Measurements from ENCODE around the gene C4orf17. TPM values are rescaled to one million over a fixed set of nuclear protein-coding genes. Genes with fewer than 3 reads are reported as not detected.
"Not testable (repeated sequence)": the region's sequence is repeated elsewhere in the genome, so short reads cannot be mapped to it uniquely, and the experiment has no call there.

The C4orf17 gene
- polyA plus RNA-seq (2014; cell fraction: cytosol; rRNA removed) = not detected in 2 replicates
- not detected in 2 replicates for polyA plus RNA-seq (2014; cell fraction: nucleus; rRNA removed)

DNA sequence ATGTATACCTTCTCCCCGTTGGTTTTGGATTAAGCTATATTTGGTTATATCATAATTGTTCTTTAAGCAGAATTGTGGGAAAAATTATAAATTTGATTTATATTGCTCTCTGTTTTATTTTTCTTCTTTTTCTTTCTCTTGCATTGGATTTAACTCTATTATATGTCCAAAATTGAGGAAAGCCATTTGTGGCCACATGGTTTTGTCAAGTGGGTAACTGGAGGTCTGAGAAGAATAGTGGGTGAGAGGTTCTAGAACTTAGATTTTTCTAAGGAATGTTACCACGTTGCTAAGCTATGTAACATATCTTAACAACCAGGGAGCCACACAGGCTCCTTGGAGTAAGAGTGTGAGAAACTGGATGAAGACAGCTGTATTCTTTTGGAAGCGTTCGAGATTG is at the start of gene C4orf17:
Gene C4orf17, plus strand, starts transcription at position 301 of the 400 bp plus-strand sequence. CDS start 2,061 bp downstream, outside the sequence.
- no peak for DNase-seq (ENCODE audit: low spot score)

DNA sequence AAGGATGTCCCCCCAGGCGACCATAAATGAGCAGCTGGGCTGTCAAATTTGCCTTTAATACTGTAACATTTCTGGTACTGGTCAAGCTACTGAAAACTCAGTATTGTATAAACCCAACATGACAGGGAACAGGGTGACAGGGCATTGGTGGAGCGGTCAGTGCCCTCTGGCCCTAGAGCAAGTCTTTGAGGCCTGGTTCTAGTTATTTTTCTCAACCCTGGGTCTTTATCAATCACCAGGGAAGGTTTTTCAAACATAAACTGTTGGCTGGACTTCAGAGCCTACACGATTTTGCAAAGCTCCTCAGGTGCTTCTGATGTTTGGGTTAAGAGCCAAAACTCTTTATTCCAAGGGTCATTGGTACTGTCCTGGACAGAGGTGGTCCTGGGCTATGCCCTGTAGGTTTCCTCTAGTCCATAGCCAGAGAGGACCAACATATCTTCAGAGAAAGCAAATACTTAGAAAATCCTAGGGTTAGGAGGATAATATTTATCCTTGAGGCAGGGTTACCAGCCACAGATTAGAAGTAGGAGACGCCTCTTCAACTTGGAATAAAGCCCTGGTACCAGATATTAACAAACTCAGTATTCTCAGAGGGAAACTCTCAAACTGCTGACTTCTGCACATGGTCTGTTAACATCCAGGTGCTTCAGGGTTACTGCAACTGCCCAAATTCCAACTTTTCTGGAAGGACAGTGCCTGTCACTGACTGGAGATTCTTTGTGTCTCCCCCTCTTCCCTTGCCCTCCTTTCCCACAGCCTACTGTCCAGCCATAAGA is 49.0 kb upstream of the C4orf17 start:
- DNase-seq (ENCODE audit: low spot score) = no peak

DNA sequence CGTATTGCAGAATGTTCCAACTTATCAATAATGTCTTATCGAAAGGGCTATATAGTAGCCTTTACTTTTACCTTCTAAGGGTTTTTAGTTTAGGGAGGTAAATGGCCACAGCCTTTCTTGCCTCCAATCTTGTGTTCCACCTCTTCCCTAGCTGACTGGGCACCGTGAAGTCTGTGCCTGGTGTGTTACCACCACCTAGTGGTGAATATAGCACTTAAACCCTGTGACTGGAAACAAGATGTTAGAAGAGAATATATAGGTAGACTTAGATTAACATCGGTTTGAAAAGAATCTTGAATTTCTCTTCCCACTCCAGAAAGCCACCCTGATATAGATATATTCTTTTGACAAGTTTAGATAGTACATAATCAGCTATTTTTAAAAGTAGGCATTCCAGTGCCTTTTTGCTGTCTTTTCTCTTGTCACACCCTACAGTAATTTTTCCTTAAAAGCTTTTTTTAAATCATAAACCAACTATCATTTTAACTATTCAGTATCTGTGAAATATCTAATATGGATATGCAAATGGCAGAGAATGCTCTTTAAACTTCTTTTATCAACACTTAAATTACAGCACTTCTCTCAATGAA is 47.9 kb upstream of the C4orf17 start:
- DNase-seq (ENCODE audit: low spot score) = peak; percentile 63

DNA sequence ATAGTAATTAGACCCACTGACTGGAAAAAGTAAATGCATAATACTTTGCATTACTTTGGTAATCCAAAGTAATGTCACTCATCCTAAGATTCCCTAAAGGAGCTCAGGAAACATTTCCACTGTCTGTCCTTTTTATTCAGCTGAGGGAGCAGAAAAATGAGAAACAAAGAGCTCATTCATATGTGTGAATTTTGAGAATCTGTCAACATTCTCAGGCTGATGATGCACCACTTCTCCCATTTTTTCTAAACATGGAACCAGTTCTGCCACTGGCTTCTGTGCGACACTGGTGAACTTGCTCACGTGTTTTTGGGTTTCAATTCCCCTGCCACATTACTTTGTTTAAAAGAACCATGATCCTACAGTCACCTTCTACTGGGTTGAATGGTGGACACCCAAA is 47.3 kb upstream of the C4orf17 start:
- DNase-seq (ENCODE audit: low spot score) = no peak

DNA sequence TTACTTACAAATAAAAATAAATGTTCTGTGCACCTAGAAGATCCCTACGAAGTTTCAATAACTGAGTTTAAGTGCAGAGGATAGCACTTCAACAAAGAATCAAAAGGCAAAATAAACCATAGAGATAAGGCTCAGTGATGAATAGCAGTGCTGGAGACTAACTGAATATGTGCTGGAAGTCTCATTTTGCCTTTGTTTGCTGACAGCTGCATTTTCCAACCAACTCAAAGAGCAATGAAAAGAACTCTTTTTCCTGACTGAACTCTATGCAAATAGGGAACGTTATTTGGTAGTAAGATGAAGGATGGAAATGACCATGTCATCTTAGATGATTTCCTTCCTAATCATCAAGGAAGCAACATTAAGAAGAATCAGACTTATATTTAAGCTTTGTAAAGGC is 42.9 kb upstream of the C4orf17 start:
- no peak for DNase-seq (ENCODE audit: low spot score)

DNA sequence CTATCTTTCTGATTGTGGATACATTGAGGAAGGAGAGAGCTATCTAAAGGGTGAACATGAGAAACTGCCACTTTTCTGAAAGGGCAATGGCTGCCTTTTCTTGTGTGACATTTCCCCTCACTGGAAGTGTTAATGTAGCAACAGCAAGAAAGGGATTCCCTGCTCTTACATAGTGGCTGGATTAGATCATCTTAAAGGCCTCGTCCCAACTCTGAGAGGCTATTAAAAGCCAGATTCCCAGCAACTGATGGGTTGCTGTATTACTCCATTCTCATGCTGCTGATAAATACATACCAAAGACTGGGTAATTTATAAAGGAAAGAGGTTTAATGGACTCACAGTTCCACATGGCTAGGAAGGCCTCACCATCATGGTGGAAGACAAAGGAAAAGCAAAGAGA is 41.9 kb upstream of the C4orf17 start:
- DNase-seq (ENCODE audit: low spot score) = no peak

DNA sequence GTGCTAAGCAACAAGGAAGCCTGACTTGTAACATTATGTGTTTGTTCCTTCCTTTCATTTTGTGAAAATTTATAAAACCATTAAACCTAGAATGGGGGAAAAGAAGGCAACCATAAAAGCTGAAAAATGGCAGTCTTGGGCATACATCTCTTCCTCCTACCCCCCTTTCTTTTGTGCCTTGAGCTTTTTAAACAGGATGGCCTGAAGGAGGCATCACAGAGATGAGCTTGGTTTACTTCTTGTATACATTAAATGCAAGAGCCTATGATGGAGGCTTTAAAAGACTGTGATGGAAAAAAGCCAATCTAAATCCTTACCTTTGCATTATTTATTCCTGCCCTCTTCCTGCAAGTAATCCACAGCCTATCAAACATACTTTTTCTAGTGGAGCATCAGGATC is 39.5 kb upstream of the C4orf17 start:
- DNase-seq (ENCODE audit: low spot score) = no peak

DNA sequence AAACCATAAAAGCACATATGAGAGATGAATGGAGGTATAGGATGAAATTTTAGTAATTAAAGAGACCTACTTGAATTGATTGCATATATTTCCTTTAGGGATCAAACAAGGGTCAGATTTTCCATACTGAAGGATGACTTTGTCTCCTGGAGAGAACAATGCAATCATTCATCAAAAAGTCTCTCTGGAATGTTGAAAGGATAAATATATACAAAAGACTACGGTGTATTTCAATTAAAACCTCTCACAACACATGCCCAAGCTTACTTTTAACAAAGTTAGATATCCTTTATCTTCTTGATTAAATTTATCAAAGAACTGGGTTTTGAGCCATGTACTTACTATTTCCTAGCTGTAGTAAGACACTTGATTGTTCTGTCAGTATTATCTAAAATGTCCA is 38.9 kb upstream of the C4orf17 start:
- no peak for DNase-seq (ENCODE audit: low spot score)

DNA sequence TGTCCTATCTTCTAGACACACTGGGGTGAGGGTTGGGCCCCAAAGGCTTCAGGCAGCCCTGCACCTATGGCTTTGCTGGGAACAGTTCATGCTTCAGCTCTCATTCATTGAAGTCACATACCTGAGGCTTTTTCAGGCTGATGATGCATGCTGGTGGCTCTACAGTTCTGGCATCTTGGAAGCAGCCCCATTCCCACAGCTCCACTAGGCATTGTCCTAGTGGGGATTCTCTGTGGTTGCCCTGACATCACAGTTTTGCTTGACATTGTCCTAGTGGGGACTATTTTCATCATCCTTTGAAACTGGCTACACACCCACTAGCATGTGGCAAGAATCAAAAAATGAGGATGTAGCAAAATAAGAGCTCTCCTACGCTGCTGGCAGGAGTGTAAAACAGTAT is 37.7 kb upstream of the C4orf17 start:
- no peak for DNase-seq (ENCODE audit: low spot score)

DNA sequence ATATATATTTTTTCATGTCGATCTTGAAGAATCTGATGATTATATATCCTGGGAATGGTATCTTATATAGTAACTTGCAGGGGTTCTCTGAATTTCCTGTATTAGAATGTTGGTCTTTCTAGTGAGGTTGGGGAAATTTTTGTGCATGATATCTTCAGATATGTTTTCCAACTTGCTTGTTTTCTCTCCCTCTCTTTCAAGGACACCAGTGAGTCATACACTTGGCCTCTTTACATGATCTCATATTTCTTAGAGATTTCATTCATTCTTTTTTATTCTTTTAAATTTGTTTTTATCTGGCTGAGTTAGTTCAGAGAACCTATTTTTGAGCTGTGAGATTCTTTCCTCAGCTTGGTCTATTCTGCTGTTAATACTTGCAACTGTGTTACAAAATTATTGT is 27.2 kb upstream of the C4orf17 start:
- DNase-seq (ENCODE audit: low spot score) = no peak

DNA sequence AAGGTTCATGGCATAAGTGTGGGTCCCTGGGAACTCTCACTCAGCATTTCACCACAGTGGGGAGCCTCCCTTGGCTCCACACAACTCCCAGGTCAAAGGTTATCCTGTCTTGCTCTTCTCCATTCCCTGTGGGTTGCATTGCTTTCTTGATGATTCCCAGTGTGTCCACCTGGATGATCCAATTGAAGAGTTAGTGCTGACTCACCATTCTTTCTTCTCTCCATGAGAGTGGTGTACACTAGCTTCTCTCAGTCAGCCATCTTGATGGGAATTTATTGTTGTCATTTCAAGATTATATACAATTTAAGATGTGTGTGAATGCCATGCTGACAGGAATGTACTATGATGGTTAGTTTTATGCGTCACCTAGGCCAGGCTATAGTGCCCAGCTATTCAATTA is 25.6 kb upstream of the C4orf17 start:
- DNase-seq (ENCODE audit: low spot score) = no peak

DNA sequence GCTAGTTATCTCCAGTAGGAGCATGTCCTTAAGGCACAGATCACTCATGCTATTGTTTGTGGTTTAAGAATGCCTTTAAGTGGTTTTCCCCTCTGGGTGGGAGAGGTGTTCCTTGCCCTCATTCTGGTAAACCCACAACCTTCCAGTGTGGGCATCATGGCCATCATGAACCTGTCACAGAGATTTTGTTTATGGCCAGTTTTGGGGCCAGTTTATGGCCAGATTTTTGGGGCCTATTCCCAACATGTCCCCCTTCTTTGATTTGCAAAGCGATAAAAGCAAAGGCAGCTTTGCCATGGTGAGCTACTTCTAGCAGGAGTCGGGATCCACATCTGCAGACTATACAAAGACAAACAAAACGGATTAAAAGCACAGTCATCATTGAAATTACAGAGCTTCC is 24.2 kb upstream of the C4orf17 start:
- not testable (repeated sequence) for DNase-seq (ENCODE audit: low spot score)

DNA sequence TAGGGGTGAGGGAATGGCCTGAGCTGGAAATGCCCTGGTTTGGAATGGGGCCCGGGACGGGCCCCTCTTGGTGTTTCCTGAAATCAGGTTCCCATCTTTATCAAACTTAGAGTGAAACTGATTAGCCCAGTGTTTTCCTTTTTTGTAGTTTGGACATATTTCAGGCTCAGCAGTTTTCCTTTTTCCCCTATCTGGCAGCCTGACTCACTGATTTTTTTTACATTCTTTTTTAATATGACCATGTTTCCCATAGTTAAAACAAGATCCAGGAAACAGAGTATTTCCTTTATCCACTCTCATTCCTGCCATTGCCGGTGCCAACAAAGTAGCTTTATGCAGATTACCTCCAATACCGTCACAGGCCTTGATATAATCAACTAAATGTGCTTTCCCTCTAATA is 20.5 kb upstream of the C4orf17 start:
- DNase-seq (ENCODE audit: low spot score) = no peak

DNA sequence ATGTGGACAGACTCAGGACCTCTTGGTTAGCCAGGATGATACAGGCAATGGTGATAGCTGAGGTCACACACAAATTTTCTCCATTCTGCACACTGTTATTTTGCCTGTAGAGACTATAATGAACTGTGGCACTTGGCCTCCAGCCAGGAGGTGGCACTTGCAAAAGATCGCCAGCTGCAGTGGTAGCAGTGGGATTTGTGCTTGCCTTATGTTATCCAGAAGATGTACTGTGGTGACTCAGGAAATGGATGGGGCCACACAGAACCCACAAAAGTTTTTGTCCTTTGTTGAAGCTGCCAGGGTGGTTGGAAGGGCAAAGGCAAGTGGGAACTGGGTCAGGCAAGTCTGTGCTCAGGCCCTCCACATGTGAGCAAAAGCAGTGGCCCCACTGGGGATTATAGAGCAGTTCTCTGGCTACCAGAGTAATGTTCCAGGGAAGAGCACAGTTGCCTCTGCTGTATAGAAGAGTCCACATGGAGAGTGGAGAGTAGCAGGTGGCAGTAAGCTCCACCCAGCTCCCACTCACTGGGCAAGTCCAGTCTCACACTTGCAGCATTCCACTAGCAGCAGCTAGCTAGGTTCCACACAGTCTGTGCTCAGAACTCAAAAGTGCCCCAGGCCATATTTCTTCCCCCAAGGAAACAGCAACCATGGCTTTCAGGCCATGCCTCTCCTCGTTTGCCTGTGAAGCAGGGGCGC is 5.9 kb upstream of the C4orf17 start:
- no peak for DNase-seq (ENCODE audit: low spot score)

DNA sequence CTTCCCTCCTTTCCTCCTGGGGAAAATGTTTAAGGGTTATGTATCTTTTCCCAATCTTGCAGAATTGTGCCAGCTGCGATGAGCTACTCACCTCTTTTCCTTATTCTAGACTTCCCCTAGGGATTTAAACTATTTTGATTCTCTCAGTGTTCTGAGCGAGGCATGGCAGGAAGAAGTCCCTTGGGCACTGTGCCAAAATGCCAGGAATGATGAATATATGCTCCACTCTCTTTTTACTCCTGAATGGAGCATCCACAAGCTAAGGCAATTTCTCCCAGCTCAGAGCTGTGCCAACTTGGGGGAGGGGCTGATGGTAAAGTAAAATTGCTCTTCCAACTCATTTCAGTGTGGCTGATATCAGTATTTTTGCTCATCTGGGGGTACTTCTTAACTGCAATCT is 4.0 kb upstream of the C4orf17 start:
- no peak for DNase-seq (ENCODE audit: low spot score)

DNA sequence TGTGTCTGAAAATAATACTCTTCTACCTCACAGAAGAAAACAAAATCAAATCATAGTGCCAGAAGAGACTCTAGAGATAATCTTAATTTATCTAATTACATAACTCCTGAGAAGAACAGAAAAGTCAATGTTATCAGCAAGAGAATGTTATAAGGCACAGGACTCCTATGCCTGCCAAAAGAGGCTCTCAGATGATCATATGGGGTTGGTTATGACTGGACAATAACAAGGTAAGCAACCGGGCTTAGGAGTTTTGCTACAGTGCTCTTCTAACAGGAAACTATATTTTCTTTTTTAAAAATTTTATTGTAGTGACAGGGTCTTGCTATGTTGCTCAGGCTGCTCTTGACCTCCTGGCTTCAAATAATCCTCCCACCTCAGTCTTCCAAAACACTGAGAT is 3.5 kb upstream of the C4orf17 start:
- no peak for DNase-seq (ENCODE audit: low spot score)

DNA sequence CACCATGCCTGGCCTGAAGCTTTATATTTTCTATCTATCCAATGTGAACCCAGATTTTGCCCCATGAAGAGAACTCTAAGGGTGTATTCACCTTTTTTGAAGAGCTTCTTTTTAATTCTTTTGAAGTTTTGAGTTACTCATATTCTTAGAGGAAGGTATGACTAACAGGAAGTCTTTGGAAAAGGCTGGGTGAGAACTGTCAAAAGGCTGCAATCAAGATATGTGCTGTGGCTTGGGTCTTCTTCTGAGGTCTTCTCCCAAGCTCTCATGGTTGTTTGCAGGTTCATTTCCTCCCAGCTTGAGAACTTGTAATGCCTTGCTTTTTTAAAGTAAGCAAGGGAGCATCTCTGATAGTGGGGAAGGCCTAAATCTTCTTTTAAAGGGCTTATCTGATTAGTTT is 3.1 kb upstream of the C4orf17 start:
- no peak for DNase-seq (ENCODE audit: low spot score)

DNA sequence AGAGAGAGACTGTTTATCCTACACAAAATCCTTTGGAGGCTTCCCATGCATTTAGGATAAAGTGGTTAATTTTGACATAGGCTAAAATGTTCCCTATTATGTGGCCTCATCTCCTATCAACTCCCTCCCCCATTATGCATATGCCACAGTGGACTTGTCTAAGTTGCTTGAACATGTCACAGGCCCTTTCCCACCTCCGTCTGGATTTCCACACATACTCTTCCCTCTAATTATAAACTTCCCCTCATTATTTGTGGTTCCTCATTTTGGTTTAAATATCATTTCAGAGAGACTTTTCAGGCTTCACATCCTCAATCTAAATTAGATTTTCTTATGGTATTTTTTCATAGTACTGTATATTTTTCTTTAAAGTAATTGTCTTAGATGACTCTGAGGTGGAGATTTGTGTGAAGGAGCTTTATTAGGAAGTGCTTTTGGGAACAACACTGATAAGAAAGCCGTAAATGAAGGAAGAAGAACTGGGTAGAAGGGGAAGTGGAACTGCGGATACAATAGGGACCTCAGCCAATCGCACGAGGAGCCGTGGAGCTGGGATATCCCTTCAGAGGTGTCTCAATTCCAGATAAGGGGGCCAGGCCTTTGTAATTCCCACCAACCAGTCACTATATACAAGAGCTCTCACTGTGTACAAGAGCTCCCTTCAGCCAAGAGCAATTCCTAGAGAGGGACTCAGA is 7.9 kb downstream of the C4orf17 start:
- DNase-seq (ENCODE audit: low spot score) = no peak

DNA sequence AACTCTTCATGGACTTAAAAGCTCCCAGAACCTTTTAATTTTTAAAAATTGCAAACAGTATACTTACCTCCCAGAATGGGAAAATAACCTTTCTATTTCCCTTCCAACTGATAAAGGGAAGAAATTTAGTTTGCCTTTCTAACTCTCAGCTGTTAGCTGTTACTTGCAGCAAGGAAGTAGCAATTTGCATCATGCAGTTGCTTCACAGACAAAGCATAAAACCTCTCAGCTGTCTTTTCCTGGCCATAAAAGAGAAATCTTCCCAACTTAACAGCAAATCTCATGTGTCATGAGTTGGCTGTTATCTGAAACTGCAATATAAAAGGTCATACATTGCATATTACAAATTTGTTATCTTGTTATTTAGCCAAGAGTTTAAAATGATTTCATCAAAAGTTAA is 18.4 kb downstream of the C4orf17 start:
- no peak for DNase-seq (ENCODE audit: low spot score)

DNA sequence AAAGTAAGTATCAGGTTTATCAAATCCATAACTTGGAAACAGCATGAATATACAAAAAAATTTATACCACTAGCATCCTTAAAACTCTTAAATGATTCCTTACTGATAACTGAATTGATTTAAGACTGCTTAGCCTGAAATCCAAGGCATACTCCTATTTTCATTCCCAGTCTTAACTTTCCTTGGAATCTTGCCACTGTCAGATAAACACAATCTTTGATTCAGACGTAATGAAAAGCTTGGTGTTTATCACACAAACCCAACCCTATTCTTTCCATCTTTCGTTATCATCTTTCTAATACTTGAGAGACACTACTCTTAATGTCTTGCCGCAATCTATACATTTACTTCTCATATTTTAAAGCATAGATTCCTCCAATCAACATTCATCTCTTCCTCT is 19.1 kb downstream of the C4orf17 start:
- DNase-seq (ENCODE audit: low spot score) = no peak

DNA sequence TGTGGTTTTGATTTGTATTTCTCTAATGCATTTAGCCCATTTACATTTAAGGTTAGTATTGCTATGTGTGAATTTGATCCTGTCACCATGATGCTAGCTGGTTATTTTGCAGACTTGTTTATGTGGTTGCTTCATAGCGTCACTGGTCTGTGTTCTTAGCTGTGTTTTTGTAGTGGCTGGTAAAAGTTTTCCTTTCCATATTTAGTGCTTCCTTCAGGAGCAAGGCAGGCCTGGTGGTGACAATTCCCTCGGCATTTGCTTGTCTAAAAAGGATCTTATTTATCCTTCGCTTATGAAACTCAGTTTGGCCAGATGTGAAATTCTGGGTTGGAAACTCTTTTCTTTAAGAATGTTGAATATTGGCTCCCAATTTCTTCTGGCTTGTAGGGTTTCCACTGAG is 23.9 kb downstream of the C4orf17 start:
- not testable (repeated sequence) for DNase-seq (ENCODE audit: low spot score)

DNA sequence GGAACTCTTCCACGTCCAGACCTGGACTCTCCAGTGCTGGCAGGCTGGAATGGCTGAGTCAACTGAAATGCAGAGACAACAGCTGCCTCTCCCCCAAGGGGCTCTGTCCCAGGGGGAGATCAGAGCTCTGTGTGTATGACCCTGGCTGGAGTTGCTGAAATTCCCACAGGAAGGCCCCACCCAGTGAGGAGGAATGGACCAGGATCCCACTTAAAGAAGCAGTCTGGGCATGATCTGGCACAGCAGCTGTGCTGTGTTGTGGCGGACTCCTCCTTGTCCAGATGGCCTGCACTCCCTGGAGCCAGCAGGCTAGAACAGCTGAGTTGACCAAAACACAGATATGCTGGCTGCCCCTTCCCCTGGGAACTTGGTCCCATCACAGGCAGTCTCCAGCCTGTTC is 25.4 kb downstream of the C4orf17 start:
- DNase-seq (ENCODE audit: low spot score) = peak; percentile 73
